NCI-H1930 (cell line): ENCODE results near the gene PRLR.
A peak's percentile ranks its signal among the peaks of the same experiment; 100 is the strongest.

Source experiments
- DNase-seq, 2 experiments: peaks; one replicate each; lab custom pipeline; 2025; lab: John Stamatoyannopoulos, UW

PRLR gene

GRCh38 chr5:35032356-35032755 is 197.9 kb downstream of the PRLR start:
- DNase-seq: no peak

GRCh38 chr5:35031276-35031675 is 199.0 kb downstream of the PRLR start:
- DNase-seq: no peak

- DNase-seq: no peak
These were observed 199.7 kb downstream of the PRLR start for GRCh38 chr5:35030426-35031100.

GRCh38 chr5:35029333-35029732 is 201.0 kb downstream of the PRLR start:
- DNase-seq: no peak

- DNase-seq: no peak
These were observed 203.3 kb downstream of the PRLR start for GRCh38 chr5:35026941-35027340.

- DNase-seq: no peak
These were observed 203.9 kb downstream of the PRLR start for GRCh38 chr5:35026280-35026840.

- no peak for DNase-seq
These were observed 205.3 kb downstream of the PRLR start for GRCh38 chr5:35024911-35025510.

GRCh38 chr5:35023391-35024178 is 206.7 kb downstream of the PRLR start:
- no peak for DNase-seq

- no peak for DNase-seq
These were observed 213.9 kb downstream of the PRLR start for GRCh38 chr5:35016174-35017051.

- DNase-seq: no peak
These were observed 215.2 kb downstream of the PRLR start for GRCh38 chr5:35015063-35015462.

- no peak for DNase-seq
These were observed 217.5 kb downstream of the PRLR start for GRCh38 chr5:35012796-35013195.

GRCh38 chr5:35012365-35012764 is 217.9 kb downstream of the PRLR start:
- DNase-seq: no peak

- DNase-seq: no peak
These were observed 219.6 kb downstream of the PRLR start for GRCh38 chr5:35010676-35011075.

- DNase-seq: no peak
These were observed 220.6 kb downstream of the PRLR start for GRCh38 chr5:35009657-35010056.

GRCh38 chr5:35009019-35009418 is 221.3 kb downstream of the PRLR start:
- DNase-seq: no peak

- no peak for DNase-seq
These were observed 225.5 kb downstream of the PRLR start for GRCh38 chr5:35004771-35005170.

GRCh38 chr5:35004200-35004599 is 226.1 kb downstream of the PRLR start:
- no peak for DNase-seq

GRCh38 chr5:35003018-35003957 is 227.0 kb downstream of the PRLR start:
- DNase-seq: peak; percentile 35 to 79

- DNase-seq: no peak
These were observed 227.8 kb downstream of the PRLR start for GRCh38 chr5:35002459-35002858.

- DNase-seq: no peak
These were observed 228.4 kb downstream of the PRLR start for GRCh38 chr5:35001842-35002241.
